ENCODE measurements around the gene NUP188.
A peak's percentile ranks its signal among the peaks of the same experiment; 100 is the strongest.
"Not testable (repeated sequence)": the region's sequence is repeated elsewhere in the genome, so short reads cannot be mapped to it uniquely, and the experiment has no call there.

The NUP188 gene

DNA sequence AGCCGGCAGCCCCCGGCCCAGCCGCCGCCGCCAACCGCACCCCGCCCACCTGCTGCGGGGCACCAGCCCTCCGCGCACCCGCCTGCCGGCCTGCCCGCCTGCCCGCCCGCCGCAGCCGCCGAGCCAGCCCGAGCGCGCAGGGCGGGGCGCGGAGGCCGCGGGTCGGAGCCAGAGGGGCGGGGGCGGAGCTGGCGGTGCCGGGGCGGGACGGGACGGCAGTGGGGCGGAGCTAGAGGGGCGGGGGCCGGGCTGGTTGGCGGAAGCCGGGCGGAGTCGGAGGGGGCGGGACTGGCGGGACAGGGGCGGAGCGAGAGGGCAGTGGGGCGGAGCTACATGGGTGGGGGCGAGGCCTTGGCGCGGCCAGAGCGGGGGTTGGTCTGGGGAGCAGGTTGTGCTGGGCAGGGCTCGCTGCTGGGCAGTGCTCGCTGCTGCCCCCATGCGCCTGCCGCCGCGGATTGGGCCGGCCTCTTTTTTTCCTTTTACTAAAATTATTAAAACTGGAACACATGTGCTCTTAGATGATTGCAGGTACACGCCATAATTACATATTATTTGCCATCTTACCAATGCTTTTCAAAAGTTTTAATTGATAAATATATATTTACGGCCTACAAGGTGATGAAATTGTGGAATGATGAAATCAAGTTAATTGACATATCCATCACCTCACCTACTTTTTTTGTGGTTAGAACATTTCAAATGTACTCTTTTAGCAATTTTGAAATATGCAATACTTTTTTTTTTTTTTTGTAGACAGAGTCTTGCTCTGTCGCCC lies 80.9 kb downstream of the NUP188 start, which contains the start of gene SH3GLB2:
Gene SH3GLB2 (minus strand): TSS at position 140 of the 775 bp plus-strand sequence. CDS start 177 bp downstream, outside the sequence.
- Histone ChIP-seq H3K4me1 (ENCODE audit: control insufficient read depth in 1 of 2, insufficient read depth in 1 of 2, low read depth in 1 of 2, low read length in 1 of 2) (peaks cover 26 to 31% of the 10 kb centered on the region in 2 experiments), H3K36me3 (no peaks in the 10 kb centered on the region), H3K4me3 (ENCODE audit: low read depth in 1 of 2, low read length in 1 of 2) (peak within 1 kb of the TSS; percentile 68 to 80), H3K9me3 (no peaks in the 10 kb centered on the region), H3K27ac (peak within 1 kb of the TSS; percentile 55), H3K27me3 (no peaks in the 10 kb centered on the region)
- TF ChIP-seq, protein P1, sequence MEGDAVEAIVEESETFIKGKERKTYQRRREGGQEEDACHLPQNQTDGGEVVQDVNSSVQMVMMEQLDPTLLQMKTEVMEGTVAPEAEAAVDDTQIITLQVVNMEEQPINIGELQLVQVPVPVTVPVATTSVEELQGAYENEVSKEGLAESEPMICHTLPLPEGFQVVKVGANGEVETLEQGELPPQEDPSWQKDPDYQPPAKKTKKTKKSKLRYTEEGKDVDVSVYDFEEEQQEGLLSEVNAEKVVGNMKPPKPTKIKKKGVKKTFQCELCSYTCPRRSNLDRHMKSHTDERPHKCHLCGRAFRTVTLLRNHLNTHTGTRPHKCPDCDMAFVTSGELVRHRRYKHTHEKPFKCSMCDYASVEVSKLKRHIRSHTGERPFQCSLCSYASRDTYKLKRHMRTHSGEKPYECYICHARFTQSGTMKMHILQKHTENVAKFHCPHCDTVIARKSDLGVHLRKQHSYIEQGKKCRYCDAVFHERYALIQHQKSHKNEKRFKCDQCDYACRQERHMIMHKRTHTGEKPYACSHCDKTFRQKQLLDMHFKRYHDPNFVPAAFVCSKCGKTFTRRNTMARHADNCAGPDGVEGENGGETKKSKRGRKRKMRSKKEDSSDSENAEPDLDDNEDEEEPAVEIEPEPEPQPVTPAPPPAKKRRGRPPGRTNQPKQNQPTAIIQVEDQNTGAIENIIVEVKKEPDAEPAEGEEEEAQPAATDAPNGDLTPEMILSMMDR (IDR thresholded peaks at IDR 0.05) = peak; percentile 94

DNA sequence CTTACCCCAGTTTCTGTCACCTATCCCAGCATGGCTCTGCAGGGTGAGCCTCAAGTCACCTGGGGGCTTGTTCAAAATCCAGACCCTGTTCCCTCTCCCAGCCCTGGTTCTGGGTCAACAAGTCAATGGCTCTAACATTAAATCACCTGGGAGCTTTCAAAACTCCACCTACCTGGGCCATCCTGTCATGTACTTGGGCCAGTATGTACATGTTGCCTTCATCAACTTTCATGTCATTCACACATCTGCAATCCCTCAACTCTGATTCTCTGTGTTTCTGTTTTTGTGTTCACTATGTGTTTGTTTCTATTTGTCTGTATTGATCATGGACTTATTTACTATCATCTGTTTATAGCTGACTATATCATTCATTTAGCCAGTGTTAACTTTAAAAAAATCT lies 82.7 kb downstream of the NUP188 start:
- Histone ChIP-seq H3K9me3 (no peaks in the 10 kb centered on the region), H3K27ac (no peak overlapping the region), H3K4me3 (ENCODE audit: low read depth in 1 of 2, low read length in 1 of 2) (no peak overlapping the region), H3K36me3 (no peaks in the 10 kb centered on the region), H3K27me3 (no peaks in the 10 kb centered on the region), H3K4me1 (ENCODE audit: control insufficient read depth in 1 of 2, insufficient read depth in 1 of 2, low read depth in 1 of 2, low read length in 1 of 2) (peaks cover 26 to 31% of the 10 kb centered on the region in 2 experiments)
- TF ChIP-seq, protein P1 (IDR thresholded peaks at IDR 0.05) = no peak

DNA sequence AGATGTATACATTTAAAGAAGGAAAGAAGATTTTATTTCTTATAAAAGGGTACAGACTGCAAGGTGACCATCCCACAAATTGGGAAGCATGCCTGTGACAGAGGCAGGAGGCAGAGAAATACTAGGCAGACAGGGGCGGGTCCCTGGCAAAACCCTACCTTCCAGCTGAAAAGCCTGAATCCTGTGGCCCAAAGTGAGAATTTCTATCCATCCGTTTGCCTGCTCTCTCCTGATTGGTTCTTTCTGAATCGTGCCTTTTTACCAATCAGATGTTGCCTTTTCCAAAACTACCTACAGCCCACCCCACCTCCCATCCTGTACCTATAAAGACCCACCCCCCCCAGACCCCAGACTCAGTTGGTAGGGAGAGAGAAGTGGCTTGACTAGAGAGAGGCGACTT lies 84.0 kb downstream of the NUP188 start:
- Histone ChIP-seq H3K36me3 (no peaks in the 10 kb centered on the region), H3K27ac (no peak overlapping the region), H3K4me1 (ENCODE audit: control insufficient read depth in 1 of 2, insufficient read depth in 1 of 2, low read depth in 1 of 2, low read length in 1 of 2) (peaks cover 30 to 33% of the 10 kb centered on the region in 2 experiments), H3K9me3 (no peaks in the 10 kb centered on the region), H3K4me3 (ENCODE audit: low read depth in 1 of 2, low read length in 1 of 2) (no peak overlapping the region), H3K27me3 (no peaks in the 10 kb centered on the region)
- TF ChIP-seq, protein P1 (IDR thresholded peaks at IDR 0.05) = no peak

DNA sequence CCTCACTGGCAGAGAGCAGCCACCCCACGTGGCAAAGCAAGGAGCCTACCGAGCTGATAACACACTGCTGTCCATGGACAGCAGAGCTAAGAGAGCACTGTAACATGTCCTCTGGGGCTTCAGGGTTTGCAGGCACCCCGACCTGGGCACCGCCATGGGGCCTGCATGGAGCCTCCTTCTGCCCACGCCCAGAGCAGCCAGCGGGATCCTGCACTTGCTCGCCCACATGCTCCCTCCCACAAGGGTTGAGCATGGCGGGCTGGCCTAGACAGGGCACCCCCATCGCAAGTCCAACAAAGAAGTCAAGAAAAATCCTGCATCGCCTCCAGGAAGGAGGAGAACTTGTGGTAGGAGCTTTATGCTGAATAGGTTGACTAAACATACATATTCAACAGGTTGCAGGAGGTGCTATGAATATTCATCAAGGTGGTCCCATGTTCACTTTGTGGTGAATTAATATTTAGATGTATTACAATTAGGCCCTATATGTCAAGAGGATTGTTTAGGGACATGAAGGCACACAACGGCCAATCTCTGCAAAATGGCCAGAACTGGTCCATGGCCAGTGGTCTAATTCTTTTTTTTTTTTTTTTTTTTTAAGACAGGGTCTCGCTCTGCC lies 85.2 kb downstream of the NUP188 start:
- H3K27ac ChIP-seq = no peak overlapping the region
- peaks cover 29 to 33% of the 10 kb centered on the region in 2 experiments for H3K4me1 ChIP-seq (ENCODE audit: control insufficient read depth in 1 of 2, insufficient read depth in 1 of 2, low read depth in 1 of 2, low read length in 1 of 2)
- H3K4me3 ChIP-seq (ENCODE audit: low read depth in 1 of 2, low read length in 1 of 2) = no peak overlapping the region
- H3K27me3 ChIP-seq = no peaks in the 10 kb centered on the region
- no peaks in the 10 kb centered on the region for H3K9me3 ChIP-seq
- H3K36me3 ChIP-seq = no peaks in the 10 kb centered on the region
- TF ChIP-seq, protein P1 (IDR thresholded peaks at IDR 0.05) = no peak

DNA sequence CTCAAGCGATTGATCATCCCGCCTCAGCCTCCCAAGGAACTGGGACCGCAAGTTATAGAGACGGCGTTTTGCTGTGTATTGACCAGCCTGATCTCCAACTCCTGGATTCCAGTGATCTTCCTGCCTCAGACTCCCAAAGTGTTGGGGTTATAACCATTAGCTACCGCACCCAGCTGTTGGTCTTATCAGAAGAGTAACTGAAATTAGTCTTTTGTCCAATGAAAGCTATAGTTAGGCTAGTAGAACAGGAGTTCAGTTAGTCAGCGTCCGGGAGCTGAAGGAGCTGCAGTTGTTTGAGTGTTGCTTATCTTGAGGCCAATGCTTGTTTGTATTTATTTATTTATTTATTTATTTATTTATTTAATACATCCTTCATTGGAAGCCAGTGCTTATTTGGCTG lies 85.7 kb downstream of the NUP188 start:
- Histone ChIP-seq H3K4me1 (ENCODE audit: control insufficient read depth in 1 of 2, insufficient read depth in 1 of 2, low read depth in 1 of 2, low read length in 1 of 2) (peaks cover 32 to 37% of the 10 kb centered on the region in 2 experiments), H3K4me3 (ENCODE audit: low read depth in 1 of 2, low read length in 1 of 2) (no peak overlapping the region), H3K27ac (no peak overlapping the region), H3K27me3 (no peaks in the 10 kb centered on the region), H3K9me3 (no peaks in the 10 kb centered on the region), H3K36me3 (no peaks in the 10 kb centered on the region)
- TF ChIP-seq, protein P1 (IDR thresholded peaks at IDR 0.05) = no peak

DNA sequence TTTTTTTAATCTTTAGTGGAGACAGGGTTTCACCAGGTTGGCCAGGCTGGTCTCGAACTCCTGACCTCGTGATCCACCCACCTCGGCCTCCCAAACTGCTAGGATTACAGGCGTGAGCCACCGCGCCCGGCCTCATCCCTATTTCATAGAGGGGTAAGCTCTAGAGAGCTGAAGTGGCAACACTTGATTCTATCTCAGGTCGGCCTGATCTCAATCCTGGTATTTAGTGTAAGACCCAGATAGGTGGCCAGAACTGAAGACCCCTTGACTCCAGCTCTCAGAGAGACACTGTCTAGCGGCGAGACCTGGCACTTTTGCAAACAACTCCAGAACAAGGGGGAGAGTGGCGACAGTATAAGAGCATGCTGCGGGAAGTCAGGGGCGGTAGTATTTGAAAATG lies 88.3 kb downstream of the NUP188 start:
- H3K27me3 ChIP-seq, H3K9me3 ChIP-seq, H3K36me3 ChIP-seq: not testable (repeated sequence)
- H3K27ac ChIP-seq = peak overlapping the region; percentile 84
- peaks cover 21 to 26% of the 10 kb centered on the region in 2 experiments for H3K4me1 ChIP-seq (ENCODE audit: control insufficient read depth in 1 of 2, insufficient read depth in 1 of 2, low read depth in 1 of 2, low read length in 1 of 2)
- peak overlapping the region; percentile 93 to 98 for H3K4me3 ChIP-seq (ENCODE audit: low read depth in 1 of 2, low read length in 1 of 2)
